GM19193 (cell line): ENCODE data around the gene MARCHF3.

ENCODE experiments used
- POLR2A ChIP-seq: IDR thresholded peaks from 4 replicates; pipeline ENCODE4 v1.6.1; 2011; ENCODE audit not compliant: insufficient read depth, insufficient read length; ENCODE audit errors: extremely low read depth

MARCHF3 gene

DNA sequence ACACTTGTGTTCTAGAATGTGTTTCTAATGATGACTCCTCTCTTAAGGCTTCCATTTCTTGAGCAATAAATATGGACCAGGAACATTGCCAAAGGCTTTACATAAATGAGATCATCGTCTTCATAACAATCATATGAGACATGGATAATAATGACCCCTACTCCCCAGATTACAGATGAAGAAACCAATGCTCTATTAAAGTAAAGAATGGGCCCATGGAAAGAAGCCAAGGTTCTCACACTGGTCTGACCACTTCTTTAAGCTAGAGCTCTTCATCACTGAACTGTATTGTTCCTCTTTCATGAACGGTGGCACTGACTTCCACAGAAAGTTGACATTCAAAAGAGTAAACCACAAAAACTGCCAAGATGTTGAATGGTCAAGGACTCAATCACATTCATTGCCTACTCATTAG is 65.3 kb downstream of the MARCHF3 start:
- TF ChIP-seq POLR2A = no peak

GRCh38 chr5:126963822-126964375 is 66.5 kb downstream of the MARCHF3 start:
- TF ChIP-seq POLR2A = no peak

DNA sequence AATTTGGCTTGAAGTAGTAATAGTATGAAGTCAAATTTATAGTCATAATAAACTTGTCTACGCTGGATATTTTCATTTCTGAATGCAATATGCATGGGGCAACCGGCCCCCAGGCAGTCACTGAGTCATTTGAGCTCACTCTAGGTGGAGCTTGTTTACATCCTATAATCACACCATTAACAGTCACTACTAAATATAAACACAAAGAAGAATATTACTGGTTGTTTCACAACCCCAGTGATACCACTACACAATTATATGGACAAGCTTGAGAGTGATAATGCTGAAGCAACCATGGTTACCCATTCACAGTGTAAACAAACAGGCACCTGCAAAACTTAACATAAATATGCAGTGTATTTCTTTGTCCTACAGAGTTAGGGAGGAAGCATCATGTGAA is 68.7 kb downstream of the MARCHF3 start:
- TF ChIP-seq POLR2A = no peak

DNA sequence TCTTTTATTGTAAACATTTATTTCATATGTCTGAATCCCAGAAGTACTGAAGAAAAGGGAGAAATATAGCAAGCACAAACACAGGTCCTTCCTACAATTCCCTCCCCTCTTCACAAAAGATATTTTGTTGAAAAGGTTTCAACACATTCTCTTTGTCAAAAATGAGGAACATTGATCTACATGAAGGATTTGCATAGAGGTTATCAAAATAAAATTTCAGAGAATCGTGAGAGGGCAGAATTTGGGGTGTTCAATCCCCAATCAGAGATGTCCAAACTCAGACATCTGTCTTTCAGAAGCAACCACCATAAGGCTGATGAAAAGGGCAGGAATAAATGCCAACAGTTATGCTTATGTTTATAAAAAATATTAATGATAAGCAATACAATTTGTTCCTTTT is 69.2 kb downstream of the MARCHF3 start:
- TF ChIP-seq POLR2A = no peak

GRCh38 chr5:126959188-126959587 is 71.2 kb downstream of the MARCHF3 start:
- no peak for TF ChIP-seq POLR2A

GRCh38 chr5:126956991-126957390 is 73.4 kb downstream of the MARCHF3 start:
- TF ChIP-seq POLR2A = no peak

DNA sequence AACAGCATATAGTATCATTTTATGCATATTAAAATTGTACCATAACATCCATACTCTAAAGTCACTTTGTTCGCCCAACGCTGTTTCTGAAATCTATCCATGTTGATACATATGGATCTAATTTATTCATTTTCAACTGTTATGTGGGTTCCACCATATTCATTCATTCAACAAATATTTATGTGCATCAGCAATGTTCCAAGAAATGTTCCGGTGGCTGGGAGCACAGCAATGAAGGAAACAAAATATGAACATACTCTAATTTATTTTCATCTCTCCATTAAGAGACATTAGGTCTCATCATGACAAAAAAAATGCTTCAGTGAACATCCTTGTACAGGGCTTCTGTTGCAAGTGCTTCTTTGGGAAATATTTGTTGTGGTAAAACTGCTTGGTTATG is 75.4 kb downstream of the MARCHF3 start:
- TF ChIP-seq POLR2A = no peak

DNA sequence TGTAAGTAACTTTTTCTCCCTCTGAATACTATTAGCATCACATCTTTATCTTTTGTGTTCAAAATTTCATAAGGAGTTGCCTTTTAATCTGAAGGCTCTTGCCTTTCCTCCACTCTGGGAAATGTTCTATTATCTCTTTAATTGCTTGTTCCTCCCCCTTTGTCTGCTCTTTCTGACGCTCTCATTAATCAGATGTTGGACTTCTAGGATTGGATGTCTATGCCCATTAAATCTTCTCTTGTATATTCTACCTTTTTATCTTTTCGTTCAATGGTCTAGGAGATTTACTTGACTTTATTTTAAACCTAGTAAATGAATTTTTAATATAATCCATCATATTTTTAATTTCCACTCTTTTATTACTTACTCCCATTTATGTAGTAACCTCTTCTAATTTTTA is 76.7 kb downstream of the MARCHF3 start:
- TF ChIP-seq POLR2A = no peak

- TF ChIP-seq POLR2A = no peak
These were observed 80.9 kb downstream of the MARCHF3 start for GRCh38 chr5:126949475-126949874.

GRCh38 chr5:126948453-126948852 is 81.9 kb downstream of the MARCHF3 start:
- no peak for TF ChIP-seq POLR2A

DNA sequence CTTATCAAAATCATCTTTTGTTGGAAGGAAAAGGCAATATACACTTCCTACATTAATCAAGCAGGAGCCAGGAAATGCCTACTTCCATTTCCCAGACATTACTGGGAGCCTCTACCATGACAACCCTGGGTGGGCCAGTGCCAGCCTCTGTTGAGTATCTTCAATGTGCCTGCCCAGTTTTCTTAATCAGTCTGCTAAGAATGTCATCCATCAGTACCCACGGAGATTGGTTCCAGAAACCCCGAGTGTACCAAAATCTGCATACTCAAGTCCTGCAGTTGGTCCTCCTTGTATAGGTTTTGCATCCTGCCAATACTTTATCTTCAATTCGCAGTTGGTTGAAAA is 82.4 kb downstream of the MARCHF3 start:
- no peak for TF ChIP-seq POLR2A

DNA sequence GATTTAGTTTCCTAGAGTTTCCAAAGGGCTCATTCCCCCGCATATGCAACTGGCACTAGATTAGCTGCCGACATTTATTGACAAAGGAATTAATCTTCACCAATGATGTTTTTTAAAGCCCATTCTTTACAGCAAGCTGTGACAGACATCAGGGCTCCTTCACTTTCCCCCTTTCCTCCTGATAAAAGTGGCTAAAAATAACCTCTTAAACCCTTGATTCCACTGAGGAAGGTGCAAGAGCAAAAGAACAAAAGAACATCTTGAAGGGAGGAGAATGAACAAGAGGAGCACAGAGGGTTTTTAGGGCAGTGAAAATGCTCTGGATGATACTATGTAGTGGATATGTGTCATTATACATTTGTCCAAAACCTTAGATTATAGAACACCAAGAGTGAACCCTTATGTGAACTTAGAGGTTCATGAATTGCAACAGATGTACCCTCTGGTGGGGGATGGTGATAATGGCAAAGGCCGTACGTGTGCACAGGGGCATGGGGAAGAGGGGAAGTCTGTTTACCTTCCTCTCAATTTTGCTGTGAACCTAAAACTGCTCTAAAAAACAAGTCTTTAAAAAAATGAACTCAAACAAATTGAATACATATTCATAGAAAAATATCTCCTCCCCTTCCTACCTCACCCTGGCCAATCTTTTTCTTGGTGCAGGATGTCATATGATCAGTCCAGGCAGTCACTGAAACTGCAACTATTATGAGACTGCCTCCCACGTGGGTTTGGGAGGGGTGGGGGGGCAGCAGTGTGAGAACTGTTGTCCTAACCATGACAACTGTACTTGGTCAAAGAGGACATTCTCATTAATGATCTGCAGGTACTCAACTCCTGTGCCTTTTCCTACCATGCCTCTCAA is 83.0 kb downstream of the MARCHF3 start:
- no peak for TF ChIP-seq POLR2A

DNA sequence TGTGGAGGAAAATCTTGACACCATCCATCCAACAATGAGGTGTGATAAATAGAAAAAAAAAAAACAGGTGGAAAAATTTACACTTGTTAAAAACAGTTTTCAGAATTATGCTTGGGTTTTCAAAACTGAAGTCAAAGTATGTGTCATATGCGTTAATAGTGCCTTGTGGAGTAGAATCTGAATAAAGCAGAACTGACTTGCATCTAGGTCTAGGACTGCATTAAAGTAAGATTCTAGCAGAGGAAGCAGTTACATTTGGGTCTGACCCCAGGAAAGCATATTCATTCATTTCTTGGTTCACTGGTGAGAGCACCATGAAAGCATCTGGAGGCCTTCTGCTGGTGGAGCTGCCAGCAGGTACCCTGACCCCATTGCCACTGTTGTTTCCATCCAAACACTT is 89.0 kb downstream of the MARCHF3 start:
- no peak for TF ChIP-seq POLR2A

GRCh38 chr5:126939887-126940286 is 90.5 kb downstream of the MARCHF3 start:
- TF ChIP-seq POLR2A = no peak

DNA sequence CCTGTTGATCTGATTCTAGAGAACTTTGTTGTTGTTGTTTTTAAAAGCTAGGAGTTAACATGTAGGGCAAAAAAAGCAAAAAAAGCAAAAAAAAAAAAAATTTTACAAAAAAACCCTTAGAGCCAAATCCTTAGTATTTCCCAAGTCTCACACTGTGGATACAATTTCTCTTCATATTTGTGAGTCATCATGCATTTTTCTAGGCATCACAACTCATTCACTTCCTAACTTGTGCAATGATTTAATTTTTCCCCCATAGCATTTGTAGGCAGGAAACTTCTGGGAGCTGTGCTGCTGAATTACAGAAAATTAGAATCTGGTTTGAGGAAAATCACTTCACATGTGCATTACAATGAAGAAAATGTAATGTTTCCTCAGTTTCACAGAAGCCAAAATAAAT is 91.9 kb downstream of the MARCHF3 start:
- TF ChIP-seq POLR2A = no peak

DNA sequence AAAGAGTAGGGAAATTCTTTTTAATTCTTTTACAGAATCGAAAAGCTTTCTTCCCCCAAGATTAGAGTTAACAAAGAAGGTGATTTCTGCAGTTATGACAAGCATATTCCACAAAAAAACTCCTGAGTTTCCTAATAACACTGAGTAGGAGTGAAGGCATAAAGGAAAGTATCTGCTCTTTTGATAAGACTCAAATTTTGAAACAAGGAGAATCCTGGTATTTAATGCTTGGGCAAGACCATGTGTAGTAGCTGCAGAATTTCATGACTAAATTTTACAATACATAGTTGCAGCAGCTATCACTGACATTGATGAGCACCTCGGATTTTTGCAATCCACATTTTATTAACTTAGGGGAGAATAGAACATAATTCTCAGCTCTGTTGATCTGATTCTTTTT is 92.6 kb downstream of the MARCHF3 start:
- no peak for TF ChIP-seq POLR2A
